ENCODE measurements around the gene ZMIZ1.
"Not testable (repeated sequence)": the region's sequence is repeated elsewhere in the genome, so short reads cannot be mapped to it uniquely, and the experiment has no call there.

The ZMIZ1 gene

GRCh38 chr10:79323602-79324001 lies 254.8 kb downstream of the ZMIZ1 start:
- no peaks in the 10 kb centered on the region for H3K9me3 ChIP-seq (ENCODE audit: low read length)
- H2AFZ ChIP-seq (ENCODE audit: low read depth, low read length) = no peak overlapping the region
- H3K4me3 ChIP-seq (ENCODE audit: low read length) = no peak overlapping the region
- no peaks in the 10 kb centered on the region for H3K27me3 ChIP-seq (ENCODE audit: insufficient read depth, low read length)
- H3K36me3 ChIP-seq (ENCODE audit: insufficient read depth, low read length) = no peaks in the 10 kb centered on the region
- no peaks in the 10 kb centered on the region for H3K4me1 ChIP-seq (ENCODE audit: insufficient read depth, low read length)

GRCh38 chr10:79324032-79324695 lies 255.4 kb downstream of the ZMIZ1 start:
- H3K9me3 ChIP-seq (ENCODE audit: low read length) = no peaks in the 10 kb centered on the region

DNA sequence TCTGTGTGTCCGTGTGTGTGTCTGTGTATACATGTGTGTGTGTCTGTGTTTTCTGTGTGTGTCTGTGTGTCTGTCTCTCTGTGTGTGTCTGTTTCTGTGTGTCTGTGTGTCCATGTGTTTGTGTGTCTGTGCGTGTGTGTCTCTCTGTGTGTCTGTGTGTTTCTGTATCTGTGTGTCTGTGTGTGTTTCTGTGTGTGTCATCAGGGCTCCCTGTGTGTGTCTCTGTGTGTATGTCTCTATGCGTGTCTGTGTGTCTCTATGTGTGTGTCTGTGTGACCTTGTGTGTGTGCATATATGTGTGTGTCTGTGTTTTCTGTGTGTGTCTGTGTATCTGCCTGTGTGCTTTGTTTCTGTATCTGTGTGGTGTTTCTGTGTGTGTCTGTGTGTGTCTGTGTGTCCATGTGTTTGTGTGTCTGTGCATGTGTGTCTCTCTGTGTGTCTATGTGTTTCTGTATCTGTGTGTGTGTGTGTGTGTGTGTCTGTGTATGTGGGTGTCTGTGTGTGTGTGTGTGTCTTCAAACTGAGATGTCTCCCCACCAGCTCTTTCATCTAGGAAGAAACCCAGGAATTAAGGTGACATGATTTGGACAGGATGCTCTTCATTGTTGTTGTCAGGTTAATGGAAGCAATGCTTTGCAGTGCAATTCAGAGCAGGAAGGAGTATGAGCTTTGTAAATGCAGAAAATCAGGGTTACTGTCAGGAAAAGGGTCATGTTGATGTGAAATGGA lies 257.8 kb downstream of the ZMIZ1 start:
- no peak overlapping the region for H2AFZ ChIP-seq (ENCODE audit: low read depth, low read length)
- H3K4me3 ChIP-seq (ENCODE audit: low read length) = no peak overlapping the region
- H3K36me3 ChIP-seq (ENCODE audit: insufficient read depth, low read length) = no peaks in the 10 kb centered on the region
- H3K27me3 ChIP-seq (ENCODE audit: insufficient read depth, low read length) = no peaks in the 10 kb centered on the region
- H3K4me1 ChIP-seq (ENCODE audit: insufficient read depth, low read length) = no peaks in the 10 kb centered on the region
- no peaks in the 10 kb centered on the region for H3K9me3 ChIP-seq (ENCODE audit: low read length)

More at GRCh38 chr10:79324032-79324695, 255.4 kb downstream of the ZMIZ1 start:
- H3K36me3 ChIP-seq (ENCODE audit: insufficient read depth, low read length) = no peaks in the 10 kb centered on the region
- H3K4me3 ChIP-seq (ENCODE audit: low read length) = no peak overlapping the region
- H3K4me1 ChIP-seq (ENCODE audit: insufficient read depth, low read length) = no peaks in the 10 kb centered on the region
- no peak overlapping the region for H2AFZ ChIP-seq (ENCODE audit: low read depth, low read length)
- H3K27me3 ChIP-seq (ENCODE audit: insufficient read depth, low read length) = no peaks in the 10 kb centered on the region

GRCh38 chr10:79327090-79327457 lies 258.3 kb downstream of the ZMIZ1 start:
- Histone ChIP-seq H3K9me3 (ENCODE audit: low read length) (no peaks in the 10 kb centered on the region), H2AFZ (ENCODE audit: low read depth, low read length) (no peak overlapping the region), H3K36me3 (ENCODE audit: insufficient read depth, low read length) (no peaks in the 10 kb centered on the region), H3K4me3 (ENCODE audit: low read length) (no peak overlapping the region), H3K27me3 (ENCODE audit: insufficient read depth, low read length) (no peaks in the 10 kb centered on the region), H3K4me1 (ENCODE audit: insufficient read depth, low read length) (no peaks in the 10 kb centered on the region)

DNA sequence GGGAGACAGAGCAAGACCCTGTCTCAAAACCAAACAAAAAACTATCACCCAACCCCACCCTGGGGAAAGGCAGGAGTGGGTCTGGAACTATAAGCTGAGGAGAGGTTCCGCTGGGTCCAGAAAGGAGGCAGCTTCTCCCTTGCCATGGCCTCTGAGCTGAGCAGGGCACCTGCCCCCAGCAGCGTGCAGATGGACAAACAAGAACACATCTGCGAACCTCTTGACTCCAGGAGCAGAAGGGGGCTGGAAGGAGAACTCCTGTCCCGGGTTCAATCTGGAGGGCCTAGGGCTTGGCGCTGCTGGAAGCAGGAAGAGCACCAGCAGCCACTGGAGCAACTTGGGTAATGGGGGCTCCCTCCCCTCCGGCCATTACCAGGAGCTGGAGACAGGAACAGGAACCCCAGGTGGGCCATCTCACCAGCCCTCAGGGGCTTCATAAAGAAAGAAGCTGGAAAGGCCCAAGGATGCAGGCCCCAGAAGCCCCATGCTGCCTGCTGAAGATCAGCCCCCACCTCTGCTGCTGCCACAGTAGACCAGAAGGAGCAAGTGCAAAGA lies 259.5 kb downstream of the ZMIZ1 start:
- H3K4me3 ChIP-seq (ENCODE audit: low read length) = no peak overlapping the region
- no peaks in the 10 kb centered on the region for H3K36me3 ChIP-seq (ENCODE audit: insufficient read depth, low read length)
- no peaks in the 10 kb centered on the region for H3K9me3 ChIP-seq (ENCODE audit: low read length)
- H3K4me1 ChIP-seq (ENCODE audit: insufficient read depth, low read length) = no peaks in the 10 kb centered on the region
- no peak overlapping the region for H2AFZ ChIP-seq (ENCODE audit: low read depth, low read length)
- H3K27me3 ChIP-seq (ENCODE audit: insufficient read depth, low read length) = no peaks in the 10 kb centered on the region

GRCh38 chr10:79328737-79329504 lies 260.2 kb downstream of the ZMIZ1 start:
- H3K4me3 ChIP-seq (ENCODE audit: low read length) = no peak overlapping the region
- no peak overlapping the region for H2AFZ ChIP-seq (ENCODE audit: low read depth, low read length)
- H3K9me3 ChIP-seq (ENCODE audit: low read length) = no peaks in the 10 kb centered on the region
- H3K36me3 ChIP-seq (ENCODE audit: insufficient read depth, low read length) = no peaks in the 10 kb centered on the region
- no peaks in the 10 kb centered on the region for H3K4me1 ChIP-seq (ENCODE audit: insufficient read depth, low read length)
- no peaks in the 10 kb centered on the region for H3K27me3 ChIP-seq (ENCODE audit: insufficient read depth, low read length)

- H3K36me3 ChIP-seq (ENCODE audit: insufficient read depth, low read length) = no peaks in the 10 kb centered on the region
- no peaks in the 10 kb centered on the region for H3K4me1 ChIP-seq (ENCODE audit: insufficient read depth, low read length)
- H3K9me3 ChIP-seq (ENCODE audit: low read length) = no peaks in the 10 kb centered on the region
- no peaks in the 10 kb centered on the region for H3K27me3 ChIP-seq (ENCODE audit: insufficient read depth, low read length)
- no peak overlapping the region for H2AFZ ChIP-seq (ENCODE audit: low read depth, low read length)
- no peak overlapping the region for H3K4me3 ChIP-seq (ENCODE audit: low read length)
Measured at GRCh38 chr10:79329529-79329928, 260.8 kb downstream of the ZMIZ1 start.

DNA sequence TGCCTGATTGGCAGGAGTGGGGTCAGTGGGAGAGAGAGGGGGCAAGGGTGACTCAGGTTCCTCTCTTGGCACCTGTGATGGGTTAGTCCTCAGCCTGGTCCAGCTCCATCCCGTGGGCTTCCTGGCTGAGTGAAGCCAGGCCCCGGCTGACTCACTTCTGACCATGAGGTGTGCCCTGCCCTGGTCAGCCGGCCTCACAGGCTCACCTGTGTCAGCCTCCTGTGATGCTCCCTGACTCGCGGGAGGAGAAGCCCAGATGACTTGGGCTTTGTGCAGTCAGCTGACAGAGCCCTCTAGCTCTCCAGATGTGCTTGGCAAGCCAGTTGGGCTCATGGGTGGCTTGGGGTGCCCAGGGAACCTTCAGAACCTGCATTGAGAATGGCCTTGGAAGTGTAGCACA lies 262.5 kb downstream of the ZMIZ1 start:
- H3K9me3 ChIP-seq (ENCODE audit: low read length) = no peaks in the 10 kb centered on the region
- H3K36me3 ChIP-seq (ENCODE audit: insufficient read depth, low read length) = no peaks in the 10 kb centered on the region
- no peak overlapping the region for H2AFZ ChIP-seq (ENCODE audit: low read depth, low read length)
- no peaks in the 10 kb centered on the region for H3K4me1 ChIP-seq (ENCODE audit: insufficient read depth, low read length)
- no peaks in the 10 kb centered on the region for H3K27me3 ChIP-seq (ENCODE audit: insufficient read depth, low read length)
- no peak overlapping the region for H3K4me3 ChIP-seq (ENCODE audit: low read length)

DNA sequence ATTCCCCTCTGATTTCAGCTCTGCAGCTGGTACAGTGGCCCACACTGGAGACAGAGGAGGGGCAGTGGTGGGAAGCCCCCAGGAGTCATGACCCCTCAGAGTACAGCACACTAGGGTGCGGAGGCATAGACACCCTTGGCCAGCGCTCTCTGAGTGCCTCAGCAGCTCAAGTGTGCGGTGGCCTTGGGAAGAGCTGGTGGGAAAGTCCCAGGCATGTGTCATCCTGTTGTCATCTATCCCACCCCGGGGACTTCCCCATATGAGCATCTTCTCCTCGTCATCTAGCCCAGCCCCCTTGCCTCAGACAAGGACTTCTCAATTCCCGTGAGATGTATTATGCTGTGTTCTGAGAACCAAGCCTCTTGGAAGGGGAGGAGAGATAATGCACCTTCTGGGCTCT lies 262.9 kb downstream of the ZMIZ1 start:
- Histone ChIP-seq H2AFZ (ENCODE audit: low read depth, low read length) (no peak overlapping the region), H3K9me3 (ENCODE audit: low read length) (no peaks in the 10 kb centered on the region), H3K4me1 (ENCODE audit: insufficient read depth, low read length) (no peaks in the 10 kb centered on the region), H3K36me3 (ENCODE audit: insufficient read depth, low read length) (no peaks in the 10 kb centered on the region), H3K4me3 (ENCODE audit: low read length) (no peak overlapping the region), H3K27me3 (ENCODE audit: insufficient read depth, low read length) (no peaks in the 10 kb centered on the region)

GRCh38 chr10:79332610-79333315 lies 264.0 kb downstream of the ZMIZ1 start:
- not testable (repeated sequence) for H2AFZ ChIP-seq (ENCODE audit: low read depth, low read length); H3K9me3 ChIP-seq (ENCODE audit: low read length); H3K27me3 ChIP-seq (ENCODE audit: insufficient read depth, low read length); H3K4me1 ChIP-seq (ENCODE audit: insufficient read depth, low read length); H3K36me3 ChIP-seq (ENCODE audit: insufficient read depth, low read length); H3K4me3 ChIP-seq (ENCODE audit: low read length)

GRCh38 chr10:79333513-79333912 lies 264.7 kb downstream of the ZMIZ1 start:
- Histone ChIP-seq H3K27me3 (ENCODE audit: insufficient read depth, low read length) (no peaks in the 10 kb centered on the region), H3K36me3 (ENCODE audit: insufficient read depth, low read length) (no peaks in the 10 kb centered on the region), H2AFZ (ENCODE audit: low read depth, low read length) (no peak overlapping the region), H3K4me3 (ENCODE audit: low read length) (no peak overlapping the region), H3K4me1 (ENCODE audit: insufficient read depth, low read length) (no peaks in the 10 kb centered on the region), H3K9me3 (ENCODE audit: low read length) (no peaks in the 10 kb centered on the region)

GRCh38 chr10:79334573-79334972 lies 265.8 kb downstream of the ZMIZ1 start:
- no peaks in the 10 kb centered on the region for H3K36me3 ChIP-seq (ENCODE audit: insufficient read depth, low read length)
- H3K27me3 ChIP-seq (ENCODE audit: insufficient read depth, low read length) = no peaks in the 10 kb centered on the region
- H3K4me3 ChIP-seq (ENCODE audit: low read length) = no peak overlapping the region
- H3K4me1 ChIP-seq (ENCODE audit: insufficient read depth, low read length) = no peaks in the 10 kb centered on the region
- no peak overlapping the region for H2AFZ ChIP-seq (ENCODE audit: low read depth, low read length)
- H3K9me3 ChIP-seq (ENCODE audit: low read length) = no peaks in the 10 kb centered on the region

- Histone ChIP-seq H3K27me3 (ENCODE audit: insufficient read depth, low read length) (no peaks in the 10 kb centered on the region), H3K9me3 (ENCODE audit: low read length) (no peaks in the 10 kb centered on the region), H2AFZ (ENCODE audit: low read depth, low read length) (no peak overlapping the region), H3K4me1 (ENCODE audit: insufficient read depth, low read length) (no peaks in the 10 kb centered on the region), H3K4me3 (ENCODE audit: low read length) (no peak overlapping the region), H3K36me3 (ENCODE audit: insufficient read depth, low read length) (no peaks in the 10 kb centered on the region)
Measured at GRCh38 chr10:79335094-79335469, 266.3 kb downstream of the ZMIZ1 start.
